Activated CD4-positive, alpha-beta T cell treated with anti-CD3 and anti-CD28 coated beads, Interleukin-2, amount 10 ng/mL, durations not matched to agents 24 days and 14 days (primary cell): ENCODE data around the gene HNRNPCL4. TPM values are rescaled to one million over a fixed set of nuclear protein-coding genes. Genes with fewer than 3 reads are reported as not detected.
"Not testable (repeated sequence)": the region's sequence is repeated elsewhere in the genome, so short reads cannot be mapped to it uniquely, and the experiment has no call there.

Experiments
- DNase-seq: peaks from one replicate; pipeline ENCODE4 v3.0.0; 2022
- H3K27ac Mint-ChIP-seq: one replicate; pipeline ENCODE4 v1.8.0; 2022; ENCODE audit warnings: mild to moderate bottlenecking, mixed read lengths
- H3K27me3 Mint-ChIP-seq: one replicate; pipeline ENCODE4 v1.8.0; 2022; ENCODE audit warnings: mixed read lengths
- H3K36me3 Mint-ChIP-seq: one replicate; pipeline ENCODE4 v1.8.0; 2022; ENCODE audit warnings: low read depth, mild to moderate bottlenecking, mixed read lengths
- H3K4me1 Mint-ChIP-seq: one replicate; pipeline ENCODE4 v1.8.0; 2021; ENCODE audit warnings: mixed read lengths
- H3K4me3 Mint-ChIP-seq: one replicate; pipeline ENCODE4 v1.8.0; 2022; ENCODE audit warnings: mild to moderate bottlenecking, moderate library complexity, mixed read lengths
- H3K9me3 Mint-ChIP-seq: one replicate; pipeline ENCODE4 v1.8.0; 2021; ENCODE audit warnings: mixed read lengths
- intact Hi-C: fragments of 100-400 bp; cut with micrococcal nuclease; formaldehyde crosslinking; loops from one replicate; pipeline ENCODE4 v1.15.1; 2023
- total RNA-seq: library from RNA; stranded (reverse); gene quantifications from 2 replicates; pipeline ENCODE4 v1.2.3, GENCODE V29; 2022

HNRNPCL4 gene
- not detected in 2 replicates for total RNA-seq

GRCh38 chr1:13165531-13165930 is at the start of gene HNRNPCL4:
TSS of gene HNRNPCL4 (minus strand) at chr1:13165631. CDS start at chr1:13165467, 164 bp downstream.
- H3K4me3 Mint-ChIP-seq, H3K36me3 Mint-ChIP-seq, H3K27me3 Mint-ChIP-seq, H3K27ac Mint-ChIP-seq, DNase-seq, intact Hi-C loops, H3K9me3 Mint-ChIP-seq, H3K4me1 Mint-ChIP-seq: not testable (repeated sequence)

DNA sequence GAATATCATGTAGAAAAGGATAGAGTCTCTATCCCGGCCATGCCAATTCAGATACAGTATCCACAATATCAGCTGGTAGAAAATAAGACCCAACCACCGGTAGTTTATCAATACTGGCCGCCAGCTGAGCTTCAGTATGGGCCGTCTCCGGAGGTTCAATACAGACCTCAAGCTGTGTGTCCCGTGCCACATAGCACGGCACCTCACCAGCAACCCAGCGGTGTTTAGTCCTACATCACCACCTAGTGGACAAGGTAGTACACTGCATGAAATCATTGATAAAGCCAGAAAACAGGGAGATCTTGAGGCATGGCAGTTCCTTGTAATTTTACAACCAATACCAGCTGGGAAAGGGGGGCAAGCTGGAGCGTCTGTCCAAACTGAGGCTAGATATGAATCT is 43.3 kb upstream of the HNRNPCL4 start:
- H3K27me3 Mint-ChIP-seq, H3K4me1 Mint-ChIP-seq, DNase-seq, H3K27ac Mint-ChIP-seq, H3K4me3 Mint-ChIP-seq, H3K36me3 Mint-ChIP-seq, intact Hi-C loops, H3K9me3 Mint-ChIP-seq: not testable (repeated sequence)

DNA sequence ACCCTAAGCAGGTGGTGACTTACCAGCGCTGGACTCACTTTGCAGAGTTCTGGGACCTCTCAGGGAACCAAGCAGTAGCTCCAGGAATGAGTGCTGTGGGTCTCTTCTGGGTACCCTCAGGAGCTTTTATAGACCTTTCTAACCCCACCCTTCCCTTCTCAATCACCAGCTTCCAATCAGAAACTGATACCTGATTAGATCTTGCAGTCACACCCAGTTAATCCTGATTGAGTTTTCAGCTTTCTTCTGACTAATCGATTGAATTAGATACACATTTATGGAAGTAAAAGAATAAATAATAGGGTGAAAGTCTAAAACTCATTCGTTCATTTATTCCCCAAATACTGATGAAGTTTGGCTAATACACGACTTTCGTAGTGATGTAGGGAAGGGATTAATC is 35.9 kb upstream of the HNRNPCL4 start, which contains the start of gene PRAMEF13:
Gene PRAMEF13, minus strand, starts transcription at position 101 of the 400 bp plus-strand sequence. CDS start 1,820 bp downstream, outside the sequence.
- H3K27me3 Mint-ChIP-seq, H3K4me1 Mint-ChIP-seq, intact Hi-C loops, H3K9me3 Mint-ChIP-seq, DNase-seq, H3K36me3 Mint-ChIP-seq, H3K27ac Mint-ChIP-seq, H3K4me3 Mint-ChIP-seq: not testable (repeated sequence)

GRCh38 chr1:13171548-13171947 is 6.1 kb upstream of the HNRNPCL4 start, which contains the start of gene PRAMEF9:
TSS of gene PRAMEF9 (plus strand) at chr1:13171848. CDS start at chr1:13175281, 3,433 bp downstream.
- H3K4me3 Mint-ChIP-seq, H3K36me3 Mint-ChIP-seq, H3K27ac Mint-ChIP-seq, DNase-seq, intact Hi-C loops, H3K27me3 Mint-ChIP-seq, H3K9me3 Mint-ChIP-seq, H3K4me1 Mint-ChIP-seq: not testable (repeated sequence)

GRCh38 chr1:13155909-13156308 is 9.5 kb downstream of the HNRNPCL4 start, which contains the start of gene PRAMEF26:
TSS of gene PRAMEF26 (minus strand) at chr1:13156009. CDS start at chr1:13153095, 2,914 bp downstream.
- H3K4me1 Mint-ChIP-seq, DNase-seq, H3K4me3 Mint-ChIP-seq, H3K27ac Mint-ChIP-seq, H3K9me3 Mint-ChIP-seq, H3K36me3 Mint-ChIP-seq, H3K27me3 Mint-ChIP-seq, intact Hi-C loops: not testable (repeated sequence)

DNA sequence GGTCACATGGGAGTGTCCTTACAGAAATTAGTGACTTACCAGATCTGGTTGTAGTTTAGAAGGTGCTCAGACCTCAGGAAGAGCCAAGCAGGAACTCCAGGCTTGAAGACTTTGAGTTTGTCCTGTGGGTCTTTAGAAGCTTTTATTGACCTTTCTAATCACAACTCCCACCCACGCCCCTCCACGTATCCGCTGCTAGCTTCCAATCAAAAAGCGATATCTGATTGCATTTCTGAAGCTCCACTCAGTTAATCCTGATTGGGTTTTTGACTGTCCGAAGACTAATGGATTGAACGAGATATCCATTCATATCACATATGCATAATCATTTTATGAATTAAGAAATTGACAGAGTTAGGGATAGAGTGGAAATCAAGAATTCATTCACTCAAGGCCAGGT is 48.7 kb downstream of the HNRNPCL4 start, which contains the start of gene HNRNPCL2:
Gene HNRNPCL2, minus strand, starts transcription at position 101 of the 400 bp plus-strand sequence. CDS start 454 bp downstream, outside the sequence.
- intact Hi-C loops, DNase-seq, H3K9me3 Mint-ChIP-seq, H3K36me3 Mint-ChIP-seq, H3K4me3 Mint-ChIP-seq, H3K27me3 Mint-ChIP-seq, H3K4me1 Mint-ChIP-seq, H3K27ac Mint-ChIP-seq: not testable (repeated sequence)

Other genes starting within 250 kb of the HNRNPCL4 start
- gene PRAMEF7, start 249.0 kb downstream of the HNRNPCL4 start, total RNA-seq, result not detected in 2 replicates
- gene PRAMEF6, start 218.1 kb downstream of the HNRNPCL4 start, total RNA-seq, result not detected in 2 replicates
- not detected in 2 replicates for gene PRAMEF27, start 109.1 kb downstream of the HNRNPCL4 start, total RNA-seq
- not detected in 2 replicates for gene HNRNPCL3, start 104.9 kb downstream of the HNRNPCL4 start, total RNA-seq
- not detected in 2 replicates for gene PRAMEF25, start 94.9 kb downstream of the HNRNPCL4 start, total RNA-seq
- gene HNRNPCL2, start 48.8 kb downstream of the HNRNPCL4 start, total RNA-seq, result not detected in 2 replicates
- gene PRAMEF26, start 9.6 kb downstream of the HNRNPCL4 start, total RNA-seq, result not detected in 2 replicates
- not detected in 2 replicates for gene PRAMEF9, start 6.2 kb upstream of the HNRNPCL4 start, total RNA-seq
- gene PRAMEF13, start 35.8 kb upstream of the HNRNPCL4 start, total RNA-seq, result not detected in 2 replicates
- not detected in 2 replicates for gene PRAMEF18, start 60.5 kb upstream of the HNRNPCL4 start, total RNA-seq
- gene PRAMEF5, start 88.6 kb upstream of the HNRNPCL4 start, total RNA-seq, result not detected in 2 replicates
- gene PRAMEF8, start 119.5 kb upstream of the HNRNPCL4 start, total RNA-seq, result not detected in 2 replicates
- not detected in 2 replicates for gene PRAMEF33, start 137.9 kb upstream of the HNRNPCL4 start, total RNA-seq
- gene PRAMEF15, start 149.9 kb upstream of the HNRNPCL4 start, total RNA-seq, result not detected in 2 replicates
- gene PRAMEF14, start 181.5 kb upstream of the HNRNPCL4 start, total RNA-seq, result not detected in 2 replicates
- gene PRAMEF19, start 206.3 kb upstream of the HNRNPCL4 start, total RNA-seq, result not detected in 2 replicates
- not detected in 2 replicates for gene PRAMEF17, start 224.0 kb upstream of the HNRNPCL4 start, total RNA-seq
- not detected in 2 replicates for gene PRAMEF20, start 244.8 kb upstream of the HNRNPCL4 start, total RNA-seq